GM19397 (cell line): ENCODE measurements around the gene ATP11A.

ENCODE experiments used
- ATAC-seq: cut with Tn5 transposase; IDR thresholded peaks from one replicate; pipeline ENCODE4 v1.9.1; 2021; ENCODE audit warnings: mild to moderate bottlenecking, moderate library complexity; ENCODE audit not compliant: unreplicated experiment

The ATP11A gene

DNA sequence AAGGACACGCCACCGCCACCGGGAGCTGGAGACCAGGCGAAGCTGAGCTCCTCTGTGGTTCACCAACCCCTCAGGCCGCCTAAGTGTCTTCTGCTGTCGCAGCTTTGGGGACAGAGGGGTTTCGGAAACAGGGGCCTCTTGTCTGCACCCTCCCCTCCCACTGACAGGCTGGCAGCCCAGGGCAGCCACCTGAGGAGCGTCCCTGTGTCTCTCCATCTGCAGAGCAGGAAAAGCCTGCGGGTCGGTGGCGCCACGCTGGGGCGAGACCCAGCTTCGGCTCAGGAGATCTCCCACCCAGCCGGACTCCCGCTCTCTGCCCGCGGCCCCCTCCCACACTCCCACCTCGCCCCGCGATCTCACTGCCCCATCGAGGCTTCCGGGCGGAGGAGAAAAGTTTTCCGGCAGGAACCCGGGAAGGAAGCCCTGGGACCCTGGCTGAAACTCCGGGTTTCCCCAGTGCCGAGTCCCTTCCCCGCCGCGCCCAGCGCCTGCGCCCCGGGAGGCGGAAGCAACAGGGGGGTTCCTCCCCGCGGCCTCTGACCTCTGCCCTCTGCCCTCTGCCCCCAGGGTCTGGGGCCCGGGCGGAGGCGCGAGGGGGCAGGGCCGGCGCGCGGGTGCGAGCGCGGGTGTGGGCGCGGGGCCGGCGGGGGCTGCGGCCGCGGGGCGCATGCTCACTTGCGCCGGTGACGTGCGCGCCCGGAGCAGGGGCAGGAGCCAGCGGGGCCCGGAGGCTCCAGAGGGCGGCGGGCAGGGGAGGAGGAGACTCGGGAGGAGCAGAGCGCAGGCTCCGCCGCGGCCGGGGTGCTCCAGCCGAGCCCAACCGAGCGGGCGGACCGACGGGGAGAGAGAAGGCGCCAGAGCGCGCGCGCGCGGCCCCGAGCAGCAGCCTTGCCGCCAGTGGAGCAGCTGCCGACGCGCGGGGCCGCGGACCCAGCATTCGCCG, at the start of gene ATP11A:
TSS of gene ATP11A (plus strand) at position 736 of the 943 bp plus-strand sequence. CDS start 379 bp downstream, outside the sequence.
- ATAC-seq, result peak; percentile 80

DNA sequence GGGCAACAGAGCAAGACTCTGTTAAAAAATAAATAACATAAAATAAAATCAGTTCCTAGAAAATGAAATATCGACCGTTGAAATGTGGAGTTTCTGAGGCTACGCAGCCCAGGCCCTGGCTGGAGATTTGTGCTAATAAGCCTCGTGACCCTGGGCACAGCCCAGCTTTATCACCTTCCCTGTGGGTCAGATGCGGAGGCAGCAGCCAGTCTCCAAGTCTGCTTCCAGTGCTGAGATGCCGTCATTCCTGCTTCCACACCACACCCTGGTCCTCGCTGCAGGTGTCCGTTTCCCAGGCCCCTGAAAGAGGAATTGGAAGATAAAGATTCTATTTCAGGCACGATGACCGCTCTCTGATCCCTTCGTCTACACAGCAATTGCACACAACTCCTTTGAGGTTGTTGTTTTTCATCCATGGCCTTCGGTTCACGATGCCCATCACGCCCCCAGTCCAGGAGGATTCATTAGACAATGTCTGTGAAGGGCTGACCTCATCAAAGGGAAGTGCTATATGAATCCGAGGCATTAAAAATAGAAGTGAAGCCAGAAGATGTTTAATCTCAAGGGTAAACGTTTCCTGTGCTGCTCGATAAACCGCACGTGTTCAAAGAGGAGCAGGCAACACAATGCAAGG, 48.3 kb upstream of the ATP11A start:
- no peak for ATAC-seq

GRCh38 chr13:112642090-112642460, 47.8 kb upstream of the ATP11A start:
- ATAC-seq, result no peak

GRCh38 chr13:112643759-112644459, 45.9 kb upstream of the ATP11A start:
- ATAC-seq, result no peak

DNA sequence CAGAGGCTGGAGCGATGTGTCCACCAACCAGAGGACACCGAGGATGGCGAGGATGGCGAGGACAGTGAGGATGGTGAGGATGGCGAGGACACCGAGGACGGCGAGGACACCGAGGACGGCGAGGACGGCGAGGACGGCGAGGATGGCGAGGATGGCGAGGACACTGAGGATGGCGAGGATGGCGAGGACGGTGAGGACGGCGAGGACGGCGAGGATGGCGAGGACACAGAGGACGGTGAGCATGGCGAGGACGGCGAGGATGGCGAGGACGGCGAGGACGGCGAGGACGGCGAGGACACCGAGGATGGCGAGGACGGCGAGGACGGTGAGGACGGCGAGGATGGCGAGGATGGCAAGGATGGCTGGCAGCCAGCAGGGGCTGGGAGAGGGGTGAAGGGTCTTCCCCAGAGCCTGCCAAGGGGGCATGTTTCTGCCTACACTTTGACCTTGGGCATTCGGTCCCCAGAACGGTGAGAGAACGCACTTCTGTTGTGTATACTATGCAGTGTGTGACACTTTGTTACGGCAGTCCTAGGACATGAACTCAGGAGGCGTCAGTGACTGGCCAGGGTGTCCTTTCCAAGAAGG, 44.4 kb upstream of the ATP11A start:
- no peak for ATAC-seq

DNA sequence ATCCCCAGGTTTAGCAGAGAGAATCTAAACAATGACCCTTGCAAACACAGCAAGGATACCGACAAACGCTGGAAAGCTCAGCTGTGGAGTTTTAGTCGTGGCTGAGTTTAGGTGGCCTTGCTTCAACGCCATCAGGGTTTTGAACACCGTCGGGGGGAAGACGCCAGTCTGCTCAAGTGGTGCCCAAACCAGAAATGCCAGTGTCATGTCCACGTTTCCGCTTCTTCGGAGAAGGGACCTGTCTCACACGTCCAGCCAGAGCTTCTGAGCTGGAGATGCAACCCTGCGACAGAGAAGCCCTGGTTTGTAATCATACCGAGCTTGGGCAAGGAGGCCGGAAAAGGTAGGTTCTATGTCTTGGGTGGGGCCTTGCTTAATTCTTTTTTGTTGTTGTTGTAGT, 42.6 kb upstream of the ATP11A start:
- no peak for ATAC-seq

GRCh38 chr13:112648101-112648500, 41.7 kb upstream of the ATP11A start:
- ATAC-seq, result no peak

- ATAC-seq, result no peak
These were observed 40.7 kb upstream of the ATP11A start for GRCh38 chr13:112648966-112649690.

DNA sequence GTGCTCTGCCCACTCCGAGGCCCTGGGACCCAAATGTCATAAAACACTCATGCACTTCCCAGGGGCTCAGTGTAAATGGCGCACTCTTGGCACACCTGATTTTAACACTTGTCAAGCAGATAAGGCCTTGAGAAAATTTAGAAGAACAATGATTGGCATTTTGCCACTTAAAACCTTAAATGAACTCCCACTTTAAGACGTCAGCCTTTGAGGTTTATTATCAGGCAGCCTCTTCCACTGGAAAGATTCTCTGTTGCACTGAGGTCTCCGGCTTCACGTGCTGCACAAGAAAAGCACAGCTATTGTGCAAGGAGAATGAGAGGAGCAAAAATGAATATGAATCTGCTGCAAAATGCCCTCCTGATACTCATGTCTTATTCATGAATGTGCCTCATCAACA, 38.5 kb upstream of the ATP11A start:
- ATAC-seq, result no peak

DNA sequence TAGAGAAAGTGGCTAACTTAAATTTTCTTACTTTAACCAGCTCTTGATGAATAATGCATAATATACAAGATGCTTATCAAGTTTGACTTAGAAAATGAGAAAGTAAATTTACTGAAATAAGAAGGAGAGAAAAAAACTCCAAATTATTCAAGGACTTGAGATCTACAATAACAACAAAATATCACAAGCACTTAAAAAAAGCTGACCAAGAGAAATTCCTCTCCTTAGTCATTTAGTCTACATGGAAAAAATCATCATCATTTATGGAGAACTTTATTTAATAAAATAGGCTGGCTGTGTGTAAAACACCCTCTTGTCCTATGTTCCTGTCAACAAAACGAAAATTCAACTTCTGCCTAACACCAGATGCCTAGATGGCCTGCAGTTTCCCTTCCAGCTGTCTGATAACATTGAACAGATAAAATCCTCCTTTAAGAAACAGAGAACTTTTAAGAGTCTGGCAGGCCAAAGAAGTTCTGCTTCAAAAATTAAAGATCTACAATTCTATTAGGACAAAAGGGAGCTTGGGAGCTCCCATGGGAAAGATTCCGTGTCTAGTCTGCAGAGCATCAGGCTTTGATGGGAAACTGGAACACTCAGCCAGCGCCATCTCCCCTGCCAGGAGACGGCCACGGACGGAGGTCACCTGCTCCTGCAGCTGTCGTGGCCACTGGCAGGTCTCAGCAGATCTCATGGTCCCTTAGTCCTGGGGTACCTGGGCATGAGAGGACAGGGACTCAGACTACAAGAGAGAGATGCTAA, 37.9 kb upstream of the ATP11A start:
- no peak for ATAC-seq

GRCh38 chr13:112652512-112653070, 37.2 kb upstream of the ATP11A start:
- no peak for ATAC-seq

GRCh38 chr13:112653071-112653470, 36.8 kb upstream of the ATP11A start:
- no peak for ATAC-seq

DNA sequence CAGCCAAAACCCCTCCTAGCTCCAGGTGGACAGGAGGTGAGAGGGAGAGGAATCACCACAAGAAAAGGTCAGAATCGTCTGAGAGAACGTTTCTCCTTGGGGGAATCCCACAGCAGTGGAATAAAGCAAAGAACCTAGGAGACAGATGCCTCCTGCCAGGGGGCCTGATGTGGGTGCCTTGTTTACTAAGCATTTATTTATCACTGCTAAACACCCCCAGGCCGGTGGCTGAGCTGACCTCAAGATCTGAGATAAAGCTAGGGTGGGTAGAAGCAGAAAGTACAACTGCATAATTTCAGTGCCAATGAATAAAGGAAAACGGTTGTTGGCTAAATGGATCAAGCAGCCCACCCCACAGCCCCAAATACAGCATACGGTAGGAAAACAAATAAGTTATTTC, 33.9 kb upstream of the ATP11A start:
- ATAC-seq, result no peak

GRCh38 chr13:112657850-112658445, 31.9 kb upstream of the ATP11A start:
- ATAC-seq, result no peak

DNA sequence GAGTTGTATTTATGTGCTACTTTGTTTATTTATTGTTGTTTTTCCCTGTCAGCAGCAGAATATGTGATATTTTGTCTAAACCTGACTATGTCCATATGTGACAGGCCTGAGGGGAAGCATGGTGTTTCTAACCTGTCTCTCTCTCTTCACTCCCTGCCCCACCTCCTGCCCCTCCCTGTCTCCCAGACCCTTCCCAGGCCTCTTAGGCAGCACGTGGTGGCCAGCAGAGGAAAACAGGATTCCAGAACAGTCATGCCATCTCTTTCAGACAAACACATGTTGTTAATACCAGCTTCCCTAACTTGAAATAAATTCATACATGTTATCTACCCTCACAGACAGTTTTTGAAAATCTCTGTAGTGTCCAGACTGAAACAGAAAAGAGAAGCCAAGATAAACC, 31.0 kb upstream of the ATP11A start:
- no peak for ATAC-seq

DNA sequence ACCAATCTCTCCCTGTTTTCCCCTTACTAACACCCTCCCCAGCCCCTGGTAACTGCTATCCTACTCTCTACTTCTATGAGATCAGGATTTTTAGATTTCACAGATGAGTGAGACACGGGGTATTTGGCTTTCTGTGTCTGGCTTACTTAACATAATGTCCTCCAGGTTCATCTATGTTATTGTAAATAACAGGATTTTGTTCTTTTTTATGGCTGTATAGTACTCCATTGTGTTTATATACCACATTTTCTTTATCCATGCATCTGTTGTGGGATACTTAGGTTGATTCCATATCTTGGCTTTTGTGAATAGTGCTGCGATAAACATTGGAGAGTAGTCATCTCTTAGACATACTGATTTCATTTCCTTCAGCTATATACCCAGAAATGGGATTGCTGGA, 28.5 kb upstream of the ATP11A start:
- no peak for ATAC-seq

- no peak for ATAC-seq
These were observed 25.2 kb upstream of the ATP11A start for GRCh38 chr13:112664501-112665203.

- ATAC-seq, result no peak
These were observed 20.9 kb upstream of the ATP11A start for GRCh38 chr13:112668924-112669323.
